HG03280 (cell line): ENCODE data around the gene SIGLEC11.
"Not testable (repeated sequence)": the region's sequence is repeated elsewhere in the genome, so short reads cannot be mapped to it uniquely, and the experiment has no call there.

Experiments
- ATAC-seq: cut with Tn5 transposase; IDR thresholded peaks from one replicate; pipeline ENCODE4 v1.9.1; 2021; ENCODE audit warnings: mild to moderate bottlenecking, moderate library complexity; ENCODE audit not compliant: unreplicated experiment

Gene SIGLEC11

GRCh38 chr19:49927526-49928264 is 33.3 kb downstream of the SIGLEC11 start:
- no peak for ATAC-seq

DNA sequence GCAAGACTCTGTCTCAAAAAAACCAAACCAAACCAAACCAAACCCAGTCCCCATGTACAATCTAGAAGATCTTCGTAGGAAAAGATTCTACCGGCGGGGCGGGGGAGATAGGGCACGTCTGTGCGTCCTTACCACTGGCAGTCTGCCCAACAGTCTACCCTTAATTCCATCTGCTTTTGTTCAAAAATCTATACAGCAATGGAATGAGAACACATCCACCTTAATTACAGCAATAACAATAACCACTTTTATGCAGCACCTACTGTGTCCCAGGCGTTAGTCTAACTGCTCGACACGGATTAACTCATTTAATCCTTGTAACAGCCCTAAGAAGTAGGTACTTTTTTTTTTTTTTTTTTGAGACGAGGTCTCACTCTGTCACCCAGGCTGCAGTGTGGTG is 34.5 kb downstream of the SIGLEC11 start:
- no peak for ATAC-seq

- no peak for ATAC-seq
Measured at GRCh38 chr19:49925486-49925885, 35.5 kb downstream of the SIGLEC11 start.

DNA sequence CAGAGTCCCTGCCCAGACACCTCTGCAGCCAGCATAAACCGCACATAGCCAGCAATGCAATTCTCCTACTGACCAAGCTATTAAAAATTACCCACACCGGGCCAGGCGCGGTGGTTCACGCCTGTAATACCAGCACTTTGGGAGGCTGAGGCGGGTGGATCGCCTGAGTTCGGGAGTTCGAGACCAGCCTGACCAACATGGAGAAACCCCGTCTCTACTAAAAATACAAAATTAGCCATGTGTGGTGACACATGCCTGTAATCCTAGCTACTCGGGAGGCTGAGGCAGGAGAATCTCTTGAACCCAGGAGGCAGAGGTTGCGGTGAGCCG is 36.1 kb downstream of the SIGLEC11 start:
- ATAC-seq, result not testable (repeated sequence)

GRCh38 chr19:49924004-49924880 is 36.7 kb downstream of the SIGLEC11 start:
- ATAC-seq, result no peak

GRCh38 chr19:49923055-49924003 is 37.6 kb downstream of the SIGLEC11 start:
- no peak for ATAC-seq

- ATAC-seq, result no peak
Measured at GRCh38 chr19:49921871-49922795, 38.8 kb downstream of the SIGLEC11 start.

DNA sequence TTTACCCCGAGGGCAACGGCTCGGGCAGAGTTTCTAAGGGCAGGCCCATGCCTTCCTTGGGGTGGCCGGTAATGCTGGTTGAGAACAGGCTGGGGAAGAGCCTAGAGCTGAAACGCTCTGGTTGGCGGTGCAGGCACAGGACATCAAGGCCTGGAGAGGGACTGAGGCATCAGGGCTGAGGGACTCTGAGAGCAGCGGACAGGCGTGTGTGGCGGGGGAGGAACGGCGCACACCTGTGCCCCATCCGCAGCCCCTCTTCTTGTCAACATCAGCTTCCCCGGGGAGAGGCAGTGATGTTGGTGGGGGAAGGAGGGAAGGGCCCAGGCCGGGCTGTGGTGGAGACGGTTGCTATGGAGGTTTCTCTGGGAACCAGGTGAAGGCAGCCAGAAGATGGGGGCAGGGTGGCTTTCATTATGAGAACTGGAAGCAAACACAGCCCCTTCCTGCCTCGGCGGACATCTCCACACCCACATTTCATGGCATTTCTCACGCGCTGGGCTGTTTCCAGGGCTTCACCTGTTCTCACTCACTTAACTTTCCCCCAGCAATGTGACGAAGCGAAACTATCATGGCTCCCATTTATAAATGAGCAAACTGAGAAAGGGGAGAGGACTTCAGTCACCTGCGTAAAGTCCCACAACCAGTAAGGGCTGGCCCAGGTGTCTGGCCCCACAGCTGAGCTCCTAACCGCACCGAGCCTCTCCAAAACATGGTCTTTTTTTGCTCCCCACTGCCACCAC is 40.2 kb downstream of the SIGLEC11 start:
- ATAC-seq, result no peak

- no peak for ATAC-seq
Measured at GRCh38 chr19:49918089-49918488, 42.9 kb downstream of the SIGLEC11 start.

DNA sequence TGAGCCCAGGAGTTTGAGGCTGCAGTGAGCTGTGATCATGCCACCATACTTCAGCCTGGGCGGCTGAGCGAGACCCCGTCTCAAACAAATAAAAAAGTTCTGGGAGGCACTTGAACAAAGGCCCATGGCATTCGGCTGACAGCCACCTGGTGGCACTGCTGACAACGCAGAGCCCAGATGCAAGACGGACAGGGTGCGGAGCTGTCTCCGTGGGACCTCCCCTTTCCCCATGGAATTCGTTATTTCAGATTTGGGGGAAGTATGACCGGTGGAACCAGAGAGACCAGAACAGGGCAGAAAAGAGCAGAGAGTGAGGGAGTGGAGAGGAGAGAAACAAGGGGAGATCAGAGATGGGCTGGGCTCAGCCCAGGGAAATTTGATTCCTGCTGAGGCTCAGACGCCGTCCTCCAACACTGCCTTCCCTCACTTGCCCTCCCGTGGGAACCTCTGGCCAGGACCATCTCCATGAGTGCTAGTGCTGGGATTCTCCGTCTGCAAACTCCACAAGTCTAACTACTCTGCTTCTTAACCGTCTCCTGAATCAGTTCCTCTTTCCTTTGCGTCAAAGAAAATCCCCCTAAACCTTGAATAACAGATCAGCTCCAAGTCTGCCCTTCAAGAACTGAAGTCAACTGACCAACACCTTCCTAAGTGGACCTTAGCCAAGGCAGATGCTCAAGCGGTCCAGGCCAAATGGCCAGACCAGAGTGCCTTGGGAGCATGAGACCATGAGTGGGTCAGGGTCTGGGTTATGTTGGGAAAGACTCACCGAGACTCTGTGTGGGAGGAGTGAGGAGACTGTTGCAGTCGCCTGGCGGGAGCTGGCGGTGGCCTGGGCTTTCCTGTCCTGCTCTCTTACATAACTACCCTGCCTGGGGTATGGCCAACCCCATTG is 43.9 kb downstream of the SIGLEC11 start:
- no peak for ATAC-seq

GRCh38 chr19:49915271-49915670 is 45.7 kb downstream of the SIGLEC11 start:
- ATAC-seq, result no peak

GRCh38 chr19:49913720-49914119 is 47.3 kb downstream of the SIGLEC11 start:
- no peak for ATAC-seq

- ATAC-seq, result no peak
Measured at GRCh38 chr19:49912965-49913685, 47.8 kb downstream of the SIGLEC11 start.

DNA sequence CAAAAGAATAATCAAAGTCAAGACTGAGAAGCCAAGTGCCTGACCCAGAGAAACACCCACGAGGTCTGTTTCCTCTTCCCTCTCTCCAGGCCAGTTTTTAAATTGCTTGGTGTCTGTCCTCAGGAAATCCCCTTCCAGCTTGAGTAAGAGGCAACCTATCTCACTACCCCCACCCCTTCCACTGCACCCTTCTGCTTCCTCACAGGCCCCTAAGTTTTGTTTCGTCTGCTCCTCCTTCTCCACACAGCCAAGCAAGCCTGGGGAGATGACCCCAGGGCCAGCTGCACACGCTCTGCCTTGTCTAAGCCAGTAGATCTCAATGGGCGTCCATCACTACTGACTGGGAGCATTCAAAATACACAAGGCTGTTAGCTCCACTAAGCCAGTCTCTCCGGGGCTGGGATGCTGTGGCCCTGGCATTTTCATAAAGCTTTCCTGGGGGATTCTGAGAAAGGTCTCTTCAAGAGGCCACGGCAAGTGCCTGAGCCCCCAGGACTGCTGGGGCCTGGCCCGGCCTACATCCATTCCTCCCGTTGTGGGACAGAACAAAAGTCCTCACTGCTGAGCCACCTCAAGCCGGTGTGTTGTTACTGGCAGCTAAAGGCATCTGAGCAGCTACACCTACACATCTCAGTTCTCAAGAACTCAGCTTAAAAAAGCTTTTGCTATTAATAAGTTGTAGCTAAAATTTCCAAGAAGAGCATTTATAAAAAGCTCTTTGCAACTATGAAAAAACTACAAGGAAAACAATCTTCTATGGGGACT is 49.4 kb downstream of the SIGLEC11 start:
- ATAC-seq, result no peak

GRCh38 chr19:49910179-49910578 is 50.8 kb downstream of the SIGLEC11 start:
- ATAC-seq, result no peak

DNA sequence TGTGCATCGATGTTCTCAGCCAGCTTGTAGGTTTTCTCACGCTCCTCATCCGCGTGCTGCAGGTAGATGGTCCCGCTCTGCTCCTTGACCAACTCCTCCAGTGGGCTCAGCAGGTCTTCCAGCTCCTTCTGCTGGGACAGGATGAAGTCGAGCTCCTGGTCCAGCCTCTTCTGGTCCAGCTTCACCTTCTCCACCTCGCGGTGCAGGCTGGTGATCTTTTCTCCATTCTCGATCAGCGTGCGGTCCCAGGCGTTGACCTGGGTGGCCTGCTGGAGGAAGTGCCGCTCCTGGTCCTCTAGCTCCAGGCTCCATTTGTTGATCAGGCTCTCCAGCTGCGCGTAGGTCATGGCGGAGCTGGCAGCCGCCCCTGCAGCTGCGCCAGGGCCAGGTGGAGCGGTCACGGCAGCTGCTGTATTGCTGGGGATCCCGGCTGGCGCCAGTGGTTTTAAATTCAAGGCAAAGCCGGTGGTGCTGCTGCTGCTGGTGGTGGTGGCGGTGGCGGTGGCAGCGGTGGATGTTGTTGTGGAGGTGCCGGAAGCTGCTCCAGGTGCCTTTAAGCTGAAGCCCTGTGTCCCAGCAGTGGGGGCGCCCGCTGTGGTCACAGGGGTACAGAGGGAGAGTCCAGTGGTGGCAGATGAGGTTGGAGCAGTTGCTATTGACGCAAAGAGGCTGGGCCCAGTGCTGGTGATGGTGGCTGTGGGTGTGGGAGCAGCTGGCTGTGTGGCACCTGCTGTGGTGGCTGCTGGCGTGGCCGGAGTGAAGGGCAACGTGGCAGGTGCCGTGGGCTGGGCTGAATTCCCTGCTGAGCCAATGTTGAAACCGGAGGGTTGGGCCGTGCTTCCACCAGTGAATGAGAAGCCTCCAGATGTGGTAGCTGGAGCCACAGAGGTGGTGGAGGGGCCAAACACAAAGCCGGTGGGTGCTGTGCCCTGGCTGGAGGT is 52.2 kb downstream of the SIGLEC11 start:
- ATAC-seq, result no peak
